SK-N-SH (cell line): ENCODE results near the gene HECW1. TPM values are rescaled to one million over a fixed set of nuclear protein-coding genes. Genes with fewer than 3 reads are reported as not detected.

Experiments
- CTCF ChIA-PET: fragments of 300-600, 350-600 bp; formaldehyde crosslinking; extraction: SDS; loops from one replicate; lab custom pipeline; 2021; lab: Yijun Ruan, JAX
- POLR2A ChIA-PET: fragments of 350-600 bp; sonication (Branson Sonifier 250); formaldehyde crosslinking; extraction: SDS; loops from one replicate; lab custom pipeline; 2020; ENCODE audit warnings: antibody characterized with exemption, inconsistent platforms; lab: Yijun Ruan, JAX
- DNase-seq: peaks from one replicate; pipeline ENCODE4 v3.0.0; 2012
- H2AFZ ChIP-seq: fragments of 200-600 bp; sonication (generic); 2 replicates; pipeline ENCODE4 v1.8.1; 2016; ENCODE audit warnings: antibody characterized with exemption, mild to moderate bottlenecking, low read depth
- H3F3A ChIP-seq: fragments of 200-600 bp; sonication (generic); replicated peaks from 2 replicates; pipeline ENCODE3; 2016; ENCODE audit warnings: antibody characterized with exemption, mild to moderate bottlenecking; ENCODE audit not compliant: insufficient read depth
- H3K27ac ChIP-seq, 2 experiments: fragments of 200-500 bp in 1 of 2; fragments of 200-600 bp in 1 of 2; sonication (Bioruptor generic) in 1 of 2; sonication (generic), shearing (Covaris generic) in 1 of 2; 2 replicates each; pipeline versions ENCODE4 v1.5.1 to v1.6.1; 2014 to 2016; ENCODE audit warnings: low read depth in 2 of 2, inconsistent platforms in 1 of 2, low read length in 1 of 2, mild to moderate bottlenecking in 1 of 2, mixed read lengths in 1 of 2
- H3K27me3 ChIP-seq: fragments of 200-600 bp; sonication (generic), shearing (Covaris generic); 2 replicates; pipeline ENCODE4 v1.6.1; 2016; ENCODE audit warnings: mixed run types; ENCODE audit not compliant: insufficient read depth
- H3K36me3 ChIP-seq, 2 experiments: fragments of 200-500 bp in 1 of 2; fragments of 200-600 bp in 1 of 2; sonication (Bioruptor generic) in 1 of 2; sonication (generic) in 1 of 2; replicated peaks in 1 of 2; 2 replicates each; pipeline versions ENCODE3 to v1.5.1; 2014 to 2016; ENCODE audit warnings: low read length in 1 of 2, mild to moderate bottlenecking in 1 of 2; ENCODE audit not compliant: insufficient read depth in 2 of 2, control insufficient read depth in 1 of 2
- H3K4me1 ChIP-seq, 2 experiments: fragments of 200-500 bp in 1 of 2; fragments of 200-600 bp in 1 of 2; sonication (Bioruptor generic) in 1 of 2; sonication (generic), shearing (Covaris generic) in 1 of 2; 2 replicates each; pipeline versions ENCODE4 v1.5.1 to v1.6.1; 2014 to 2016; ENCODE audit warnings: low read depth in 1 of 2, low read length in 1 of 2, mixed run types in 1 of 2; ENCODE audit not compliant: insufficient read depth in 2 of 2, control insufficient read depth in 1 of 2
- H3K4me2 ChIP-seq: fragments of 200-600 bp; sonication (generic), shearing (Covaris generic); 2 replicates; pipeline ENCODE4 v1.6.1; 2017; ENCODE audit warnings: mixed run types
- H3K4me3 ChIP-seq, 2 experiments: fragments of 200-500 bp in 1 of 2; fragments of 200-600 bp in 1 of 2; sonication (Bioruptor generic) in 1 of 2; sonication (generic), shearing (Covaris generic) in 1 of 2; 2 replicates each; pipeline versions ENCODE4 v1.5.1 to v1.8.1; 2014 to 2016; ENCODE audit warnings: low read depth in 2 of 2, inconsistent platforms in 1 of 2, low read length in 1 of 2, mild to moderate bottlenecking in 1 of 2, mixed read lengths in 1 of 2, moderate library complexity in 1 of 2
- H3K79me2 ChIP-seq: fragments of 200-600 bp; sonication (generic); 2 replicates; pipeline ENCODE4 v1.8.1; 2017; ENCODE audit warnings: mild to moderate bottlenecking; ENCODE audit not compliant: insufficient read depth
- H3K9ac ChIP-seq: fragments of 200-600 bp; sonication (generic); 2 replicates; pipeline ENCODE4 v1.6.1; 2017; ENCODE audit warnings: mixed run types
- H3K9me2 ChIP-seq: fragments of 200-600 bp; sonication (generic); 2 replicates; pipeline ENCODE4 v1.6.1; 2017; ENCODE audit warnings: mixed run types
- H3K9me3 ChIP-seq: fragments of 200-600 bp; sonication (generic); 2 replicates; pipeline ENCODE4 v1.6.1; 2017; ENCODE audit warnings: mixed run types, mild to moderate bottlenecking, moderate library complexity
- H4K20me1 ChIP-seq: fragments of 200-600 bp; sonication (generic); 2 replicates; pipeline ENCODE4 v1.6.1; 2017; ENCODE audit warnings: mild to moderate bottlenecking, mixed run types; ENCODE audit not compliant: insufficient read depth
- CTCF ChIP-seq: fragments of 200-600 bp; sonication (generic); IDR thresholded peaks from 2 replicates; pipeline ENCODE4 v1.6.1; 2017; ENCODE audit warnings: antibody characterized with exemption, mild to moderate bottlenecking, moderate library complexity
- FOXM1 ChIP-seq: IDR thresholded peaks from 2 replicates; pipeline ENCODE4 v1.4.0; 2012; ENCODE audit warnings: low read depth, mild to moderate bottlenecking
- GATA2 ChIP-seq: sonication (generic); formaldehyde crosslinking; IDR thresholded peaks from 2 replicates; pipeline ENCODE4 v1.5.0; 2020; ENCODE audit warnings: mild to moderate bottlenecking, missing genetic modification reagents
- IRF3 ChIP-seq: fragments of 150-350 bp; IDR thresholded peaks from 2 replicates; pipeline ENCODE4 v1.6.1; 2016; ENCODE audit warnings: mild to moderate bottlenecking, low read depth, low read length
- MEF2A ChIP-seq: IDR thresholded peaks from 2 replicates; pipeline ENCODE4 v1.4.0; 2012; ENCODE audit warnings: low read depth, borderline replicate concordance
- NFIC ChIP-seq: IDR thresholded peaks from 2 replicates; pipeline ENCODE4 v1.4.0; 2012; ENCODE audit warnings: borderline replicate concordance
- NRF1 ChIP-seq: IDR thresholded peaks from 2 replicates; pipeline ENCODE4 v1.6.1; 2012; ENCODE audit warnings: low read depth, mild to moderate bottlenecking, low read length
- PBX3 ChIP-seq: IDR thresholded peaks from 2 replicates; pipeline ENCODE4; 2012
- RAD21 ChIP-seq: IDR thresholded peaks from 2 replicates; pipeline ENCODE4 v1.6.1; 2012; ENCODE audit warnings: mild to moderate bottlenecking, low read length
- RCOR1 ChIP-seq: fragments of 150-350 bp; IDR thresholded peaks from 2 replicates; pipeline ENCODE4 v1.6.1; 2017; ENCODE audit warnings: antibody characterized with exemption, low read length
- RXRA ChIP-seq: IDR thresholded peaks from 2 replicates; pipeline ENCODE4 v1.4.0; 2012; ENCODE audit warnings: low read depth, mild to moderate bottlenecking, borderline replicate concordance
- SMC3 ChIP-seq: IDR thresholded peaks from 2 replicates; pipeline ENCODE4 v1.6.1; 2012; ENCODE audit warnings: low read depth, low read length, improper control_type of control experiment
- TCF12 ChIP-seq: IDR thresholded peaks from 2 replicates; pipeline ENCODE4 v1.4.0; 2012
- ZBTB33 ChIP-seq: IDR thresholded peaks from 2 replicates; pipeline ENCODE4 v1.4.0; 2012; ENCODE audit warnings: low read depth, borderline replicate concordance
- WGBS: methylation state at CpG from one replicate; pipeline ENCODE4 v1.1.6; 2017; ENCODE audit warnings: low lambda C conversion rate; 5-methylcytosine and 5-hydroxymethylcytosine counted together
- polyA plus RNA-seq, 3 experiments: library from polyadenylated mRNA; depleted of rRNA; stranded (reverse); fragments of >200 nt; gene quantifications; 2 replicates each; pipeline ENCODE4 v1.2.3, GENCODE V29; 2012

The HECW1 gene
- polyA plus RNA-seq, 1 of the 3 experiments (the other 2 are of a cell fraction) = not detected

- no peaks in the 10 kb centered on the region for H4K20me1 ChIP-seq
These were observed 224.7 kb downstream of the HECW1 start for GRCh38 chr7:43337191-43337590.

GRCh38 chr7:43337811-43338210 lies 225.4 kb downstream of the HECW1 start:
- no peak for DNase-seq
- Histone ChIP-seq H3K79me2 (no peaks in the 10 kb centered on the region), H2AFZ (no peak overlapping the region), H3K9me2 (no peaks in the 10 kb centered on the region), H3K36me3 (no peaks in the 10 kb centered on the region), H3K27me3 (no peaks in the 10 kb centered on the region), H3K9me3 (no peaks in the 10 kb centered on the region), H3K27ac (no peak overlapping the region), H3F3A (no peaks in the 10 kb centered on the region), H4K20me1 (no peaks in the 10 kb centered on the region), H3K4me1 (no peaks in the 10 kb centered on the region), H3K4me2 (no peak overlapping the region), H3K4me3 (no peak overlapping the region), H3K9ac (no peak overlapping the region)
- ChIA-PET POLR2A (no interaction called here), CTCF (interaction anchor here (1.0 kb wide), 1 partner anchor 48 kb away, joined by 3 read pairs; no protein-coding TSS in a partner anchor)
- TF ChIP-seq IRF3 = no peak
- TF ChIP-seq NRF1 = no peak
- TF ChIP-seq ZBTB33 = no peak
- no peak for TF ChIP-seq PBX3
- TF ChIP-seq MEF2A = no peak
- TF ChIP-seq SMC3 = no peak
- TF ChIP-seq GATA2 = no peak
- TF ChIP-seq RXRA = no peak
- TF ChIP-seq RCOR1 = no peak
- TF ChIP-seq FOXM1 = no peak
- no peak for TF ChIP-seq CTCF
- 0% methylated on average over 1 of the region's 1 CpG for WGBS

More at GRCh38 chr7:43337191-43337590, 224.7 kb downstream of the HECW1 start:
- no peaks in the 10 kb centered on the region for H3F3A ChIP-seq
- POLR2A ChIA-PET = no interaction called here
- no peak overlapping the region for H3K4me2 ChIP-seq
- CTCF ChIA-PET = interaction anchor here (1.2 kb wide), 1 partner anchor 502 kb away, joined by 4 read pairs; no protein-coding TSS in a partner anchor
- TF ChIP-seq TCF12 = no peak
- TF ChIP-seq RAD21 = no peak
- no peak for TF ChIP-seq NFIC
- no peak for TF ChIP-seq GATA2
- no peak for TF ChIP-seq CTCF
- H3K4me3 ChIP-seq = no peak overlapping the region
- H3K9ac ChIP-seq = no peak overlapping the region
- H3K27me3 ChIP-seq = no peaks in the 10 kb centered on the region
- no peaks in the 10 kb centered on the region for H3K36me3 ChIP-seq
- no peaks in the 10 kb centered on the region for H3K79me2 ChIP-seq
- H3K4me1 ChIP-seq = no peaks in the 10 kb centered on the region
- H3K9me3 ChIP-seq = no peaks in the 10 kb centered on the region
- DNase-seq = no peak
- no peak overlapping the region for H2AFZ ChIP-seq
- H3K9me2 ChIP-seq = no peaks in the 10 kb centered on the region
- H3K27ac ChIP-seq = no peak overlapping the region
